ENCODE data around the gene EIF3J. TPM values are rescaled to one million over a fixed set of nuclear protein-coding genes. Genes with fewer than 3 reads are reported as not detected.

The EIF3J gene
- total and polyA plus RNA-seq, 10 of the 15 experiments (the other 5 are each of a cell fraction or from before 2014, with no cell fraction given) = 34.7 to 126 (median 64.1) TPM

- TF ChIP-seq ZNF217 (IDR thresholded peaks at IDR 0.05) = no peak
- TF ChIP-seq NR2C2 (IDR thresholded peaks at IDR 0.05; ENCODE audit: borderline replicate concordance, control insufficient read depth, insufficient read length, low read depth) = no peak
- TF ChIP-seq CHD2 (IDR thresholded peaks at IDR 0.05; ENCODE audit: borderline replicate concordance, low read depth, low read length) = 0 out of 2 replicates have a peak, but pooled peaks have one; percentile 13
- TF ChIP-seq EED (IDR thresholded peaks at IDR 0.05; ENCODE audit: low read depth) = 0 out of 2 replicates have a peak, but pooled peaks have one; percentile 24
- TF ChIP-seq STAT3 (IDR thresholded peaks at IDR 0.05; ENCODE audit: low read depth, low read length) = no peak
- TF ChIP-seq RUNX3 (IDR thresholded peaks at IDR 0.05; ENCODE audit: low read length) = no peak
- no peak for TF ChIP-seq BCL11A (IDR thresholded peaks at IDR 0.05; ENCODE audit: low read depth, low read length)
- TF ChIP-seq PML (IDR thresholded peaks at IDR 0.05; ENCODE audit: low read length) = no peak
- no peak for TF ChIP-seq PBX3 (IDR thresholded peaks at IDR 0.05; ENCODE audit: insufficient replicate concordance, low read depth, low read length)
- TF ChIP-seq HSF1 (IDR thresholded peaks at IDR 0.05; ENCODE audit: low read depth, low read length) = no peak
- no peak for TF ChIP-seq TCF7 (IDR thresholded peaks at IDR 0.05; ENCODE audit: borderline replicate concordance)
- peak; percentile 68 for TF ChIP-seq IKZF1 (conservative IDR thresholded peaks at IDR 0.05)
- 0 out of 2 replicates have a peak, but pooled peaks have one; percentile 43 for TF ChIP-seq POLR2AphosphoS2 (IDR thresholded peaks at IDR 0.05; ENCODE audit: low read depth, low read length)
- no peak for TF ChIP-seq ZBTB40 (IDR thresholded peaks at IDR 0.05; ENCODE audit: borderline replicate concordance)
- peak; percentile 89; the same call in 1 of the 2 replicates for TF ChIP-seq ASH2L (IDR thresholded peaks at IDR 0.05; ENCODE audit: borderline replicate concordance, low read depth)
- peak; percentile 33; the same call in 1 of the 2 replicates for TF ChIP-seq SMARCA5 (IDR thresholded peaks at IDR 0.05)
- TF ChIP-seq SMC3 (IDR thresholded peaks at IDR 0.05; ENCODE audit: borderline replicate concordance, low read length) = no peak
- TF ChIP-seq GATAD2B (conservative IDR thresholded peaks at IDR 0.05; ENCODE audit: low read depth) = peak; percentile 76; the same call in 1 of the 2 replicates
- TF ChIP-seq WRNIP1 (IDR thresholded peaks at IDR 0.05; ENCODE audit: borderline replicate concordance, low read depth, low read length) = no peak
- TF ChIP-seq ATF7 (IDR thresholded peaks at IDR 0.05; ENCODE audit: low read depth) = no peak
- TF ChIP-seq IRF3 (IDR thresholded peaks at IDR 0.05) = no peak
Observed at GRCh38 chr15:44536962-44537734, at the start of gene EIF3J (continued).

Measured in GM12878 (cell line).